Memory B cell (primary cell): ENCODE data around the gene HSP90AB1.

ENCODE experiments used
- ATAC-seq: fragments of 150-1000 bp; cut with Tn5 transposase; 2 replicates; pipeline ENCODE4 v1.10.0; 2021; ENCODE audit warnings: low read depth, mild to moderate bottlenecking, moderate library complexity
- DNase-seq, 2 donors: peaks; one replicate each; pipeline ENCODE4 v3.0.0; 2022; ENCODE audit warnings: low spot score in 2 of 2
- H3K27ac Mint-ChIP-seq: one replicate; pipeline ENCODE4 v1.8.0; 2022; ENCODE audit warnings: mild to moderate bottlenecking, moderate library complexity, mixed read lengths
- H3K27me3 Mint-ChIP-seq: one replicate; pipeline ENCODE4 v1.8.0; 2022; ENCODE audit warnings: mixed read lengths
- H3K36me3 Mint-ChIP-seq: one replicate; pipeline ENCODE4 v1.8.0; 2022; ENCODE audit warnings: mild to moderate bottlenecking, mixed read lengths
- H3K4me1 Mint-ChIP-seq: one replicate; pipeline ENCODE4 v1.8.0; 2022; ENCODE audit warnings: mixed read lengths
- H3K4me3 Mint-ChIP-seq: one replicate; pipeline ENCODE4 v1.8.0; 2022; ENCODE audit warnings: mild to moderate bottlenecking, moderate library complexity, mixed read lengths
- H3K9me3 Mint-ChIP-seq: one replicate; pipeline ENCODE4 v1.8.0; 2022; ENCODE audit warnings: mixed read lengths

Gene HSP90AB1

GRCh38 chr6:44298864-44299263 is 52.0 kb downstream of the HSP90AB1 start:
- Mint-ChIP-seq H3K4me3 (no peak overlapping the region), H3K27ac (no peak overlapping the region), H3K4me1 (peaks cover 3% of the 10 kb centered on the region), H3K36me3 (peaks cover 20% of the 10 kb centered on the region), H3K9me3 (no peaks in the 10 kb centered on the region), H3K27me3 (peaks cover 18% of the 10 kb centered on the region)
- DNase-seq = no peak
- no peak for ATAC-seq

GRCh38 chr6:44300292-44300823 is 53.5 kb downstream of the HSP90AB1 start:
- peaks cover 3% of the 10 kb centered on the region for H3K4me1 Mint-ChIP-seq
- ATAC-seq (no peak), DNase-seq (no peak)
- H3K27me3 Mint-ChIP-seq = peaks cover 16% of the 10 kb centered on the region
- H3K27ac Mint-ChIP-seq = no peak overlapping the region
- peaks cover 20% of the 10 kb centered on the region for H3K36me3 Mint-ChIP-seq
- no peaks in the 10 kb centered on the region for H3K9me3 Mint-ChIP-seq
- no peak overlapping the region for H3K4me3 Mint-ChIP-seq

GRCh38 chr6:44301106-44301505 is 54.2 kb downstream of the HSP90AB1 start:
- H3K27ac Mint-ChIP-seq = no peak overlapping the region
- H3K4me1 Mint-ChIP-seq = peaks cover 3% of the 10 kb centered on the region
- no peak for DNase-seq
- H3K4me3 Mint-ChIP-seq = no peak overlapping the region
- H3K27me3 Mint-ChIP-seq = peaks cover 14% of the 10 kb centered on the region
- no peaks in the 10 kb centered on the region for H3K9me3 Mint-ChIP-seq
- ATAC-seq = no peak
- peaks cover 25% of the 10 kb centered on the region for H3K36me3 Mint-ChIP-seq

GRCh38 chr6:44301782-44302564 is 55.1 kb downstream of the HSP90AB1 start:
- ATAC-seq (no peak), DNase-seq (no peak)
- H3K4me3 Mint-ChIP-seq = no peak overlapping the region
- H3K27me3 Mint-ChIP-seq = peaks cover 5% of the 10 kb centered on the region
- peaks cover 25% of the 10 kb centered on the region for H3K36me3 Mint-ChIP-seq
- H3K4me1 Mint-ChIP-seq = peaks cover 3% of the 10 kb centered on the region
- no peaks in the 10 kb centered on the region for H3K9me3 Mint-ChIP-seq
- H3K27ac Mint-ChIP-seq = no peak overlapping the region

GRCh38 chr6:44302856-44303255 is 56.0 kb downstream of the HSP90AB1 start:
- no peak for DNase-seq
- Mint-ChIP-seq H3K36me3 (peaks cover 25% of the 10 kb centered on the region), H3K4me3 (no peak overlapping the region), H3K27ac (no peak overlapping the region), H3K4me1 (peaks cover under 1% of the 10 kb centered on the region), H3K27me3 (peaks cover 2% of the 10 kb centered on the region), H3K9me3 (no peaks in the 10 kb centered on the region)
- no peak for ATAC-seq
